ENCODE measurements around the gene SPARCL1.

The SPARCL1 gene

GRCh38 chr4:87566276-87566675, 37.1 kb upstream of the SPARCL1 start:
- Histone ChIP-seq H3K9me3 (ENCODE audit: insufficient read depth, low read depth, low read length) (no peaks in the 10 kb centered on the region), H3K4me2 (ENCODE audit: low read depth, low read length, poor library complexity, severe bottlenecking) (no peak overlapping the region), H3K79me2 (ENCODE audit: insufficient read depth, low read length) (no peaks in the 10 kb centered on the region), H3K4me1 (ENCODE audit: insufficient read depth, low read length, poor library complexity, severe bottlenecking) (peaks cover 17% of the 10 kb centered on the region), H2AFZ (ENCODE audit: low read length) (no peak overlapping the region), H4K20me1 (ENCODE audit: insufficient read depth, low read length, poor library complexity, severe bottlenecking) (no peaks in the 10 kb centered on the region), H3K9ac (ENCODE audit: low read depth, low read length, poor library complexity, severe bottlenecking) (no peak overlapping the region), H3K27me3 (ENCODE audit: insufficient read depth, low read length, poor library complexity, severe bottlenecking) (no peaks in the 10 kb centered on the region), H3K9me2 (replicated peaks; ENCODE audit: low read depth, low read length) (no peaks in the 10 kb centered on the region), H3K4me3 (ENCODE audit: low read length, poor library complexity, severe bottlenecking) (no peak overlapping the region), H3K36me3 (ENCODE audit: insufficient read depth, low read length) (no peaks in the 10 kb centered on the region), H3F3A (ENCODE audit: low read depth) (no peaks in the 10 kb centered on the region)
- TF ChIP-seq EZH2phosphoT487 (IDR thresholded peaks at IDR 0.05; ENCODE audit: borderline replicate concordance), result no peak
- no peak for TF ChIP-seq CTCF (conservative IDR thresholded peaks at IDR 0.05; ENCODE audit: low read length)

GRCh38 chr4:87565746-87566145, 36.6 kb upstream of the SPARCL1 start:
- no peak overlapping the region for H3K4me2 ChIP-seq (ENCODE audit: low read depth, low read length, poor library complexity, severe bottlenecking)

GRCh38 chr4:87560802-87561201, 31.6 kb upstream of the SPARCL1 start:
- no peak overlapping the region for H3K9ac ChIP-seq (ENCODE audit: low read depth, low read length, poor library complexity, severe bottlenecking)
- H3K79me2 ChIP-seq (ENCODE audit: insufficient read depth, low read length), result no peaks in the 10 kb centered on the region
- H3K9me3 ChIP-seq (ENCODE audit: insufficient read depth, low read depth, low read length), result no peaks in the 10 kb centered on the region
- no peaks in the 10 kb centered on the region for H3F3A ChIP-seq (ENCODE audit: low read depth)
- H3K4me2 ChIP-seq (ENCODE audit: low read depth, low read length, poor library complexity, severe bottlenecking), result no peak overlapping the region
- no peaks in the 10 kb centered on the region for H3K36me3 ChIP-seq (ENCODE audit: insufficient read depth, low read length)
- no peak for TF ChIP-seq CTCF (conservative IDR thresholded peaks at IDR 0.05; ENCODE audit: low read length)
- no peak for TF ChIP-seq EZH2phosphoT487 (IDR thresholded peaks at IDR 0.05; ENCODE audit: borderline replicate concordance)
- no peaks in the 10 kb centered on the region for H3K9me2 ChIP-seq (replicated peaks; ENCODE audit: low read depth, low read length)
- H3K27me3 ChIP-seq (ENCODE audit: insufficient read depth, low read length, poor library complexity, severe bottlenecking), result no peaks in the 10 kb centered on the region
- H4K20me1 ChIP-seq (ENCODE audit: insufficient read depth, low read length, poor library complexity, severe bottlenecking), result no peaks in the 10 kb centered on the region
- no peak overlapping the region for H3K4me3 ChIP-seq (ENCODE audit: low read length, poor library complexity, severe bottlenecking)
- H2AFZ ChIP-seq (ENCODE audit: low read length), result no peak overlapping the region
- peaks cover 50% of the 10 kb centered on the region for H3K4me1 ChIP-seq (ENCODE audit: insufficient read depth, low read length, poor library complexity, severe bottlenecking)

More at GRCh38 chr4:87565746-87566145, 36.6 kb upstream of the SPARCL1 start:
- Histone ChIP-seq H3K9ac (ENCODE audit: low read depth, low read length, poor library complexity, severe bottlenecking) (no peak overlapping the region), H3K4me1 (ENCODE audit: insufficient read depth, low read length, poor library complexity, severe bottlenecking) (peaks cover 15% of the 10 kb centered on the region), H3F3A (ENCODE audit: low read depth) (no peaks in the 10 kb centered on the region), H4K20me1 (ENCODE audit: insufficient read depth, low read length, poor library complexity, severe bottlenecking) (no peaks in the 10 kb centered on the region), H3K4me3 (ENCODE audit: low read length, poor library complexity, severe bottlenecking) (no peak overlapping the region), H3K36me3 (ENCODE audit: insufficient read depth, low read length) (no peaks in the 10 kb centered on the region), H3K27me3 (ENCODE audit: insufficient read depth, low read length, poor library complexity, severe bottlenecking) (no peaks in the 10 kb centered on the region), H3K9me3 (ENCODE audit: insufficient read depth, low read depth, low read length) (no peaks in the 10 kb centered on the region), H3K9me2 (replicated peaks; ENCODE audit: low read depth, low read length) (no peaks in the 10 kb centered on the region), H3K79me2 (ENCODE audit: insufficient read depth, low read length) (no peaks in the 10 kb centered on the region), H2AFZ (ENCODE audit: low read length) (0 out of 2 replicates have a peak overlapping the region, but pooled peaks have one; percentile 36)
- no peak for TF ChIP-seq CTCF (conservative IDR thresholded peaks at IDR 0.05; ENCODE audit: low read length)
- TF ChIP-seq EZH2phosphoT487 (IDR thresholded peaks at IDR 0.05; ENCODE audit: borderline replicate concordance), result no peak

All from Loucy (cell line).